Measurements from ENCODE around the gene SPATA7. TPM values are rescaled to one million over a fixed set of nuclear protein-coding genes. Genes with fewer than 3 reads are reported as not detected.
A peak's percentile ranks its signal among the peaks of the same experiment; 100 is the strongest.

Gene SPATA7
- total RNA-seq, 2 donors from 2014 or later: 8.9 to 14.3 TPM

GRCh38 chr14:88384718-88385117 is 739 bp upstream of the SPATA7 start:
- ATAC-seq: no peak
- Histone ChIP-seq H3K27ac (peak overlapping the region in 3 of 4 donors; percentile 84 to 85 (median 85)), H3K27me3 (no peaks in the 10 kb centered on the region), H3K36me3 (replicated peaks in 1 of 2; ENCODE audit: insufficient read depth in 1 of 2, low read depth in 2 of 2) (no peaks in the 10 kb centered on the region), H3K4me1 (peaks cover 16% of the 10 kb centered on the region), H3K9me3 (no peaks in the 10 kb centered on the region), H3K4me3 (peak overlapping the region; percentile 86 to 97)
- 6 to 16% methylated on average over 3 of the region's 3 CpGs for WGBS, 2 donors
- no peak for DNase-seq
- intact Hi-C loops (cut with DNase I): no loop called here
- TF ChIP-seq POLR2A (IDR thresholded peaks at IDR 0.05): no peak
- no peak for TF ChIP-seq CTCF (IDR thresholded peaks at IDR 0.05)

GRCh38 chr14:88386256-88386794 is 868 bp downstream of the SPATA7 start:
- Histone ChIP-seq H3K27ac (peak overlapping the region in 3 of 4 donors; percentile 84 to 85 (median 85)), H3K4me1 (peaks cover 16% of the 10 kb centered on the region), H3K36me3 (replicated peaks in 1 of 2; ENCODE audit: insufficient read depth in 1 of 2, low read depth in 2 of 2) (no peaks in the 10 kb centered on the region), H3K27me3 (no peaks in the 10 kb centered on the region), H3K9me3 (no peaks in the 10 kb centered on the region), H3K4me3 (peak overlapping the region; percentile 86 to 97)
- intact Hi-C loops (cut with DNase I): no loop called here
- ATAC-seq (no peak), DNase-seq (no peak)
- WGBS, 2 donors: 17 to 22% methylated on average over 9 of the region's 9 CpGs
- TF ChIP-seq CTCF (IDR thresholded peaks at IDR 0.05): no peak
- no peak for TF ChIP-seq POLR2A (IDR thresholded peaks at IDR 0.05)

- no peaks in the 10 kb centered on the region for H3K36me3 ChIP-seq (replicated peaks in 1 of 2; ENCODE audit: insufficient read depth in 1 of 2, low read depth in 2 of 2)
- intact Hi-C loops (cut with DNase I): no loop called here
- 63 to 72% methylated on average over 6 of the region's 6 CpGs for WGBS, 2 donors
- no peaks in the 10 kb centered on the region for H3K27me3 ChIP-seq
- no peak overlapping the region for H3K4me3 ChIP-seq
- no peak for DNase-seq
- H3K27ac ChIP-seq: no peak overlapping the region
- peaks cover 16% of the 10 kb centered on the region for H3K4me1 ChIP-seq
- no peak for ATAC-seq
- no peaks in the 10 kb centered on the region for H3K9me3 ChIP-seq
- TF ChIP-seq CTCF (IDR thresholded peaks at IDR 0.05): no peak
- TF ChIP-seq POLR2A (IDR thresholded peaks at IDR 0.05): no peak
These were observed 3.4 kb downstream of the SPATA7 start for GRCh38 chr14:88388741-88389282.

- ATAC-seq: no peak
- no peaks in the 10 kb centered on the region for H3K36me3 ChIP-seq (replicated peaks in 1 of 2; ENCODE audit: insufficient read depth in 1 of 2, low read depth in 2 of 2)
- H3K27ac ChIP-seq: no peak overlapping the region
- intact Hi-C loops (cut with DNase I): no loop called here
- H3K27me3 ChIP-seq: no peaks in the 10 kb centered on the region
- no peak overlapping the region for H3K4me3 ChIP-seq
- WGBS, 2 donors: 94 to 97% methylated on average over 2 of the region's 2 CpGs
- no peaks in the 10 kb centered on the region for H3K4me1 ChIP-seq
- DNase-seq: no peak
- no peaks in the 10 kb centered on the region for H3K9me3 ChIP-seq
- no peak for TF ChIP-seq CTCF (IDR thresholded peaks at IDR 0.05)
- TF ChIP-seq POLR2A (IDR thresholded peaks at IDR 0.05): no peak
These were observed 7.2 kb downstream of the SPATA7 start for GRCh38 chr14:88392609-88393008.

- no peaks in the 10 kb centered on the region for H3K36me3 ChIP-seq (replicated peaks in 1 of 2; ENCODE audit: insufficient read depth in 1 of 2, low read depth in 2 of 2)
- 94 to 100% methylated on average over 1 to 2 of the region's 5 CpGs for WGBS, 2 donors
- ATAC-seq (no peak), DNase-seq (no peak)
- H3K27ac ChIP-seq: no peak overlapping the region
- TF ChIP-seq CTCF (IDR thresholded peaks at IDR 0.05): no peak
- TF ChIP-seq POLR2A (IDR thresholded peaks at IDR 0.05): no peak
- no peaks in the 10 kb centered on the region for H3K27me3 ChIP-seq
- intact Hi-C loops (cut with DNase I): no loop called here
- no peaks in the 10 kb centered on the region for H3K4me1 ChIP-seq
- no peak overlapping the region for H3K4me3 ChIP-seq
- H3K9me3 ChIP-seq: no peaks in the 10 kb centered on the region
These were observed 25.6 kb downstream of the SPATA7 start for GRCh38 chr14:88411039-88411438.

Data from body of pancreas (tissue), 4 donors.